Measurements from ENCODE around the gene TYK2. TPM values are rescaled to one million over a fixed set of nuclear protein-coding genes. Genes with fewer than 3 reads are reported as not detected.
A peak's percentile ranks its signal among the peaks of the same experiment; 100 is the strongest.

Gene TYK2
- total and polyA plus RNA-seq, 2 of the 13 experiments (the other 11 are each of a cell fraction or from before 2014, with no cell fraction given), result 38.8 to 60.1 TPM

- Histone ChIP-seq H2AFZ (ENCODE audit: low read length) (no peak overlapping the region), H3K9ac (ENCODE audit: insufficient read depth, low read depth, low read length) (peak overlapping the region; percentile 96), H3K79me2 (ENCODE audit: insufficient read depth, low read length) (peaks cover 37% of the 10 kb centered on the region), H3K27ac (ENCODE audit: extremely low read length, insufficient read depth, low read length) (peak overlapping the region; percentile 95), H4K20me1 (ENCODE audit: insufficient read depth, low read length) (peaks cover 15% of the 10 kb centered on the region; the same call in 1 of the 2 replicates), H3K4me2 (ENCODE audit: low read depth, low read length) (peak overlapping the region; percentile 81), H3K9me3 (ENCODE audit: low read length) (no peaks in the 10 kb centered on the region), H3K4me3 (replicated peaks in 1 of 3; ENCODE audit: insufficient read depth in 1 of 3, low read depth in 2 of 3, low read length in 3 of 3) (peak overlapping the region; percentile 77 to 89 (median 86)), H3K4me1 (ENCODE audit: insufficient read depth, low read length) (peaks cover 29% of the 10 kb centered on the region), H3K36me3 (replicated peaks in 1 of 2; ENCODE audit: control insufficient read depth in 1 of 2, insufficient read depth in 2 of 2, low read length in 2 of 2) (peaks cover 25 to 36% of the 10 kb centered on the region in 2 experiments), H3K27me3 (ENCODE audit: control insufficient read depth in 1 of 2, insufficient read depth in 2 of 2, low read length in 2 of 2) (no peaks in the 10 kb centered on the region; a peak in 1 of 5 replicates)
- TSS peak; percentile 69 for BruUV-seq (replicated peaks)
- ChIA-PET POLR2A (interaction anchor here (0.7 to 6.9 kb wide), 14 partner anchors 8 to 81 kb away, joined by 3 to 79 read pairs (median 8); partner anchors contain the start of genes FDX2, ICAM1, ICAM4 and ICAM5), CTCF (ENCODE audit: low intra/inter-chr PET ratio, low total read pairs) (no interaction called here)
- intact Hi-C loops (cut with micrococcal nuclease; ENCODE audit: unreplicated experiment) (loop anchor here (2.0 kb wide), 1 partner anchor 40 kb away; no protein-coding TSS in a partner anchor), in situ Hi-C loops (cut with HindIII; ENCODE audit: extremely low pct_ligation_motif_present, low pct_unique_long_range_greater_than_20kb) (no loop called here)
- WGBS (ENCODE audit: low lambda C conversion rate), result 82% methylated on average over 3 of the region's 18 CpGs
- FAIRE-seq (no peak), ATAC-seq (peak; percentile 35), DNase-seq (ENCODE audit: low spot score) (peak; percentile 71)
- TF ChIP-seq EHMT2 (IDR thresholded peaks at IDR 0.05; ENCODE audit: borderline replicate concordance, low read depth, low read length), result no peak
- peak; percentile 63 for TF ChIP-seq PAXIP1 (CRISPR knock-in tag; conservative IDR thresholded peaks at IDR 0.05)
- 0 out of 2 replicates have a peak, but pooled peaks have one; percentile 30 for TF ChIP-seq ZNF431 (CRISPR knock-in tag; IDR thresholded peaks at IDR 0.05; ENCODE audit: borderline replicate concordance, low read depth)
- TF ChIP-seq POLR2AphosphoS5 (IDR thresholded peaks at IDR 0.05; ENCODE audit: low read depth, low read length), result peak; percentile 27; the same call in 1 of the 2 replicates
- TF ChIP-seq MYC (CRISPR knock-in tag; IDR thresholded peaks at IDR 0.05; ENCODE audit: borderline replicate concordance), result peak; percentile 46; the same call in 1 of the 2 replicates
- peak; percentile 44 to 79; a peak in 3 of 4 replicates for TF ChIP-seq POLR2A (IDR thresholded peaks at IDR 0.05; ENCODE audit: insufficient read depth in 1 of 2, low read depth in 2 of 2, low read length in 2 of 2)
- TF ChIP-seq GMEB1 (CRISPR knock-in tag; IDR thresholded peaks at IDR 0.05; ENCODE audit: borderline replicate concordance), result no peak
- TF ChIP-seq ZNF296 (CRISPR knock-in tag; conservative IDR thresholded peaks at IDR 0.05), result 0 out of 2 replicates have a peak, but pooled peaks have one; percentile 28
- peak; percentile 28; the same call in 1 of the 2 replicates for TF ChIP-seq ZNF121 (CRISPR knock-in tag; IDR thresholded peaks at IDR 0.05)
- no peak for TF ChIP-seq RFX1 (IDR thresholded peaks at IDR 0.05)
- TF ChIP-seq ZBTB20 (CRISPR knock-in tag; IDR thresholded peaks at IDR 0.05; ENCODE audit: borderline replicate concordance, low read depth), result peak; percentile 97
- 0 out of 2 replicates have a peak, but pooled peaks have one; percentile 30 for TF ChIP-seq HIVEP1 (CRISPR knock-in tag; IDR thresholded peaks at IDR 0.05)
- TF ChIP-seq ZNF691 (CRISPR knock-in tag; IDR thresholded peaks at IDR 0.05; ENCODE audit: borderline replicate concordance, low read depth), result 0 out of 2 replicates have a peak, but pooled peaks have one; percentile 59
- no peak for TF ChIP-seq ZNF331 (CRISPR knock-in tag; IDR thresholded peaks at IDR 0.05)
These were observed 48.0 kb downstream of the TYK2 start for GRCh38 chr19:10332158-10332964.
